Measurements from ENCODE around the gene DNAJC15. TPM values are rescaled to one million over a fixed set of nuclear protein-coding genes. Genes with fewer than 3 reads are reported as not detected.

Gene DNAJC15
- total RNA-seq, 2 donors from 2014 or later, result 4.9 to 5.2 TPM

- no peak overlapping the region for H3K4me3 ChIP-seq
- no peak for TF ChIP-seq POLR2A (IDR thresholded peaks at IDR 0.05)
- TF ChIP-seq CTCF (IDR thresholded peaks at IDR 0.05), result no peak
- no peaks in the 10 kb centered on the region for H3K4me1 ChIP-seq
- WGBS, 2 donors, result 94 to 97% methylated on average over 2 of the region's 2 CpGs
- no peaks in the 10 kb centered on the region for H3K9me3 ChIP-seq
- intact Hi-C loops (cut with DNase I), result no loop called here
- H3K27me3 ChIP-seq, result no peaks in the 10 kb centered on the region
- no peaks in the 10 kb centered on the region for H3K36me3 ChIP-seq (replicated peaks in 1 of 2; ENCODE audit: insufficient read depth in 1 of 2, low read depth in 2 of 2)
- no peak overlapping the region for H3K27ac ChIP-seq
- no peak for ATAC-seq
- no peak for DNase-seq
Measured at GRCh38 chr13:43100667-43101066, 77.3 kb downstream of the DNAJC15 start.

GRCh38 chr13:43102304-43102703 is 78.9 kb downstream of the DNAJC15 start:
- no peak for DNase-seq
- Histone ChIP-seq H3K36me3 (replicated peaks in 1 of 2; ENCODE audit: insufficient read depth in 1 of 2, low read depth in 2 of 2) (no peaks in the 10 kb centered on the region), H3K27me3 (no peaks in the 10 kb centered on the region), H3K9me3 (no peaks in the 10 kb centered on the region), H3K4me3 (no peak overlapping the region), H3K4me1 (no peaks in the 10 kb centered on the region), H3K27ac (no peak overlapping the region)
- 36 to 46% methylated on average over 4 of the region's 4 CpGs for WGBS, 2 donors
- no peak for ATAC-seq
- intact Hi-C loops (cut with DNase I), result no loop called here
- TF ChIP-seq POLR2A (IDR thresholded peaks at IDR 0.05), result no peak

- Histone ChIP-seq H3K4me1 (no peaks in the 10 kb centered on the region), H3K4me3 (no peak overlapping the region), H3K27me3 (no peaks in the 10 kb centered on the region), H3K36me3 (replicated peaks in 1 of 2; ENCODE audit: insufficient read depth in 1 of 2, low read depth in 2 of 2) (peaks cover 0 to 3% of the 10 kb centered on the region in 2 donors), H3K27ac (no peak overlapping the region), H3K9me3 (no peaks in the 10 kb centered on the region)
- ATAC-seq (no peak), DNase-seq (no peak)
- intact Hi-C loops (cut with DNase I), result no loop called here
- WGBS, 2 donors, result 71 to 73% methylated on average over 2 of the region's 2 CpGs
- TF ChIP-seq CTCF (IDR thresholded peaks at IDR 0.05) (no peak), POLR2A (IDR thresholded peaks at IDR 0.05) (no peak)
Measured at GRCh38 chr13:43107780-43108179, 84.4 kb downstream of the DNAJC15 start.

GRCh38 chr13:43110036-43110435 is 86.7 kb downstream of the DNAJC15 start:
- no peak for TF ChIP-seq CTCF (IDR thresholded peaks at IDR 0.05)
- WGBS, 2 donors, result 77 to 91% methylated on average over 5 of the region's 5 CpGs
- H3K27ac ChIP-seq, result no peak overlapping the region
- ATAC-seq (no peak), DNase-seq (no peak)
- intact Hi-C loops (cut with DNase I), result no loop called here
- no peak overlapping the region for H3K4me3 ChIP-seq
- peaks cover 0 to 3% of the 10 kb centered on the region in 2 donors for H3K36me3 ChIP-seq (replicated peaks in 1 of 2; ENCODE audit: insufficient read depth in 1 of 2, low read depth in 2 of 2)
- no peaks in the 10 kb centered on the region for H3K27me3 ChIP-seq
- H3K9me3 ChIP-seq, result no peaks in the 10 kb centered on the region
- H3K4me1 ChIP-seq, result no peaks in the 10 kb centered on the region

- DNase-seq, result no peak
- Histone ChIP-seq H3K9me3 (no peaks in the 10 kb centered on the region), H3K4me3 (no peak overlapping the region), H3K36me3 (replicated peaks in 1 of 2; ENCODE audit: insufficient read depth in 1 of 2, low read depth in 2 of 2) (peaks cover 0 to 3% of the 10 kb centered on the region in 2 donors), H3K4me1 (no peaks in the 10 kb centered on the region), H3K27me3 (no peaks in the 10 kb centered on the region), H3K27ac (no peak overlapping the region)
- intact Hi-C loops (cut with DNase I), result no loop called here
- TF ChIP-seq POLR2A (IDR thresholded peaks at IDR 0.05) (no peak), CTCF (IDR thresholded peaks at IDR 0.05) (no peak)
- no peak for ATAC-seq
- 68 to 82% methylated on average over 2 of the region's 2 CpGs for WGBS, 2 donors
Measured at GRCh38 chr13:43110658-43111057, 87.3 kb downstream of the DNAJC15 start.

Measured in body of pancreas (tissue), 4 donors.